PC-3 (cell line): ENCODE data around the gene GLI3.

Source experiments
- CTCF ChIP-seq: fragments of 300-600 bp; sonication (generic); conservative IDR thresholded peaks from 2 replicates; pipeline ENCODE4 v1.5.1; 2017; ENCODE audit warnings: antibody characterized with exemption, low read depth, mild to moderate bottlenecking, low read length
- EZH2 ChIP-seq: fragments of 300-600 bp; sonication (generic); IDR thresholded peaks from one replicate; pipeline ENCODE4 v1.6.1; 2017; ENCODE audit warnings: antibody characterized with exemption, mild to moderate bottlenecking, low read length; ENCODE audit not compliant: unreplicated experiment
- EZH2phosphoT487 ChIP-seq: fragments of 300-600 bp; sonication (generic); IDR thresholded peaks from 2 replicates; pipeline ENCODE4 v1.6.1; 2018; ENCODE audit warnings: mild to moderate bottlenecking, antibody characterized with exemption, low read length, borderline replicate concordance

GRCh38 chr7:42193471-42194129 is 43.4 kb downstream of the GLI3 start:
- TF ChIP-seq CTCF (no peak), EZH2 (no peak), EZH2phosphoT487 (no peak)
